Adrenal gland (tissue), 12 donors: ENCODE measurements around the gene DNAH9. TPM values are rescaled to one million over a fixed set of nuclear protein-coding genes. Genes with fewer than 3 reads are reported as not detected.

Experiments
- DNase-seq, 7 donors: peaks; one replicate each; pipeline ENCODE4 v3.0.0-alpha.2; 2019 to 2020
- H3K27ac ChIP-seq, 5 donors: fragments of 200-600 bp; sonication (generic) in 4 of 5; 1 replicate in 3 of 5; 2 replicates in 2 of 5; pipeline versions ENCODE4 v1.5.1 to v1.8.0; 2016 to 2020; ENCODE audit warnings: mild to moderate bottlenecking in 1 of 5
- H3K27me3 ChIP-seq: fragments of 200-600 bp; 2 replicates; pipeline ENCODE4 v1.8.0; 2021
- H3K36me3 ChIP-seq, 2 donors: fragments of 200-600 bp; replicated peaks in 1 of 2; 1 replicate in 1 of 2; 2 replicates in 1 of 2; pipeline versions ENCODE4 v1.5.1 to v1.8.0; 2018 to 2022
- H3K4me1 ChIP-seq, 2 donors: fragments of 200-600 bp; replicated peaks in 1 of 2; 1 replicate in 1 of 2; 2 replicates in 1 of 2; pipeline versions ENCODE4 v1.5.1 to v1.8.0; 2018 to 2021
- H3K4me3 ChIP-seq, 4 donors: fragments of 200-600 bp; sonication (generic) in 3 of 4; one replicate each; pipeline ENCODE4 v1.5.1; 2016 to 2018
- H3K9me3 ChIP-seq, 3 donors: fragments of 200-600 bp; sonication (generic) in 1 of 3; replicated peaks in 1 of 3; 1 replicate in 2 of 3; 2 replicates in 1 of 3; pipeline versions ENCODE4 v1.5.1 to v1.8.0; 2016 to 2021
- CTCF ChIP-seq, 6 experiments: fragments of 450-650 bp in 4 of 6; fragments of 200-600 bp in 2 of 6; sonication (generic) in 1 of 6; IDR thresholded peaks; 1 replicate in 5 of 6; 2 replicates in 1 of 6; pipeline versions ENCODE4 v1.5.1 to v1.8.0; 2016 to 2021; ENCODE audit warnings: antibody characterized with exemption in 6 of 6, mild to moderate bottlenecking in 2 of 6, moderate library complexity in 1 of 6
- POLR2A ChIP-seq, 2 donors: fragments of 450-650 bp; IDR thresholded peaks; one replicate each; pipeline ENCODE4 v1.6.1; 2017; ENCODE audit warnings: antibody characterized with exemption in 2 of 2, mild to moderate bottlenecking in 2 of 2, moderate library complexity in 1 of 2
- WGBS, 4 donors: extraction: QIAGEN DNeasy Blood & Tissue Kit in 2 of 4; methylation state at CpG; one replicate each; pipeline versions ENCODE4 v1.1.5 to v1.1.7; 2013 to 2017; 5-methylcytosine and 5-hydroxymethylcytosine counted together
- intact Hi-C, 2 donors: fragments of 100-400 bp; cut with DNase I; formaldehyde crosslinking; loops; one replicate each; pipeline versions ENCODE4 v1.14.1 to v1.15.0; 2022 to 2023
- polyA plus RNA-seq, 3 donors: library from polyadenylated mRNA; stranded (reverse); fragments of 200-250 nt in 2 of 3; fragments of 350-450 nt in 1 of 3; fragmentation: Illumina TruSeq in 1 of 3; extraction: RNeasy Lipid Tissue Mini Kit (QIAGEN cat#74804) in 1 of 3; gene quantifications; one replicate each; pipeline ENCODE4 v1.2.3, GENCODE V29; 2013 to 2014
- total RNA-seq, 9 donors: library from RNA; depleted of rRNA in 4 of 9; stranded (reverse); fragments of >200 nt in 4 of 9; fragments of 120-200 nt in 1 of 9; fragmentation: NEBNext Ultra II Directional in 1 of 9; extraction: Animal tissue kit (Norgen Biotek cat#: 25700) in 1 of 9; gene quantifications; one replicate each; pipeline versions ENCODE4 v1.1.0 to v1.2.4, GENCODE V29; 2013 to 2023
- donor health status: healthy with polysubstance abuse.
- donor health status: Bipolar disorder and iron deficiency.
- donor health status: DM: yes; HTN: yes; CAD: no.
- donor health status: DM: no; HTN: no; CAD: no.
- donor health status: DM: no; HTN: no; CAD: no.
- donor health status: DM: yes; HTN: yes; CAD: no.

The DNAH9 gene
- total and polyA plus RNA-seq, 12 donors, result 0.28 to 3.5 (median 1.2) TPM

GRCh38 chr17:11553135-11553534 is 45.1 kb upstream of the DNAH9 start:
- H3K4me1 ChIP-seq, result no peaks in the 10 kb centered on the region
- no peak overlapping the region for H3K4me3 ChIP-seq
- intact Hi-C loops, result no loop called here
- TF ChIP-seq CTCF (IDR thresholded peaks at IDR 0.05) (no peak), POLR2A (IDR thresholded peaks at IDR 0.05) (no peak)
- H3K27me3 ChIP-seq, result no peaks in the 10 kb centered on the region
- 46 to 90% (median 65%) methylated on average over 1 of the region's 1 CpG for WGBS, 4 donors
- no peaks in the 10 kb centered on the region for H3K9me3 ChIP-seq
- DNase-seq, result no peak
- H3K27ac ChIP-seq, result no peak overlapping the region
- H3K36me3 ChIP-seq, result no peaks in the 10 kb centered on the region

- intact Hi-C loops, result no loop called here
- DNase-seq, result no peak
- Histone ChIP-seq H3K4me3 (no peak overlapping the region), H3K27me3 (no peaks in the 10 kb centered on the region), H3K36me3 (no peaks in the 10 kb centered on the region), H3K4me1 (no peaks in the 10 kb centered on the region), H3K27ac (no peak overlapping the region), H3K9me3 (no peaks in the 10 kb centered on the region)
- 69 to 86% (median 72%) methylated on average over 1 of the region's 1 CpG for WGBS, 4 donors
- no peak for TF ChIP-seq CTCF (IDR thresholded peaks at IDR 0.05)
- TF ChIP-seq POLR2A (IDR thresholded peaks at IDR 0.05), result no peak
These were observed 44.2 kb upstream of the DNAH9 start for GRCh38 chr17:11554042-11554441.

GRCh38 chr17:11554542-11554941 is 43.7 kb upstream of the DNAH9 start:
- DNase-seq, result no peak
- Histone ChIP-seq H3K36me3 (no peaks in the 10 kb centered on the region), H3K27ac (no peak overlapping the region), H3K4me1 (no peaks in the 10 kb centered on the region), H3K9me3 (no peaks in the 10 kb centered on the region), H3K27me3 (no peaks in the 10 kb centered on the region), H3K4me3 (no peak overlapping the region)
- TF ChIP-seq CTCF (IDR thresholded peaks at IDR 0.05) (no peak), POLR2A (IDR thresholded peaks at IDR 0.05) (no peak)
- WGBS, 4 donors, result 75 to 86% (median 83%) methylated on average over 5 of the region's 5 CpGs
- intact Hi-C loops, result no loop called here

GRCh38 chr17:11555530-11555929 is 42.7 kb upstream of the DNAH9 start:
- TF ChIP-seq CTCF (IDR thresholded peaks at IDR 0.05), result no peak
- TF ChIP-seq POLR2A (IDR thresholded peaks at IDR 0.05), result no peak
- intact Hi-C loops, result no loop called here
- no peak for DNase-seq
- Histone ChIP-seq H3K4me1 (no peaks in the 10 kb centered on the region), H3K27me3 (no peaks in the 10 kb centered on the region), H3K27ac (no peak overlapping the region), H3K36me3 (no peaks in the 10 kb centered on the region), H3K4me3 (no peak overlapping the region), H3K9me3 (no peaks in the 10 kb centered on the region)
- WGBS, 4 donors, result 78 to 88% (median 83%) methylated on average over 6 of the region's 6 CpGs
